ENCODE measurements around the gene PLEKHS1.
"Not testable (repeated sequence)": the region's sequence is repeated elsewhere in the genome, so short reads cannot be mapped to it uniquely, and the experiment has no call there.

Gene PLEKHS1

GRCh38 chr10:113742466-113742865 lies 9.0 kb upstream of the PLEKHS1 start:
- DNase-seq (ENCODE audit: low read depth) = no peak

- no peak for DNase-seq (ENCODE audit: low read depth)
These were observed 7.9 kb upstream of the PLEKHS1 start for GRCh38 chr10:113743594-113743993.

GRCh38 chr10:113745374-113745773 lies 6.1 kb upstream of the PLEKHS1 start:
- DNase-seq (ENCODE audit: low read depth) = no peak

- peak; percentile 73 for DNase-seq (ENCODE audit: low read depth)
These were observed 5.1 kb upstream of the PLEKHS1 start for GRCh38 chr10:113746217-113746957.

GRCh38 chr10:113752553-113752952 lies 1.1 kb downstream of the PLEKHS1 start:
- DNase-seq (ENCODE audit: low read depth) = no peak

- peak; percentile 11 for DNase-seq (ENCODE audit: low read depth)
These were observed 1.7 kb downstream of the PLEKHS1 start for GRCh38 chr10:113753020-113753692.

- no peak for DNase-seq (ENCODE audit: low read depth)
These were observed 2.6 kb downstream of the PLEKHS1 start for GRCh38 chr10:113754125-113754524.

- no peak for DNase-seq (ENCODE audit: low read depth)
These were observed 3.3 kb downstream of the PLEKHS1 start for GRCh38 chr10:113754768-113755167.

- no peak for DNase-seq (ENCODE audit: low read depth)
These were observed 5.6 kb downstream of the PLEKHS1 start for GRCh38 chr10:113756940-113757543.

- no peak for DNase-seq (ENCODE audit: low read depth)
These were observed 10.6 kb downstream of the PLEKHS1 start for GRCh38 chr10:113762083-113762482.

GRCh38 chr10:113764582-113764981 lies 13.1 kb downstream of the PLEKHS1 start:
- no peak for DNase-seq (ENCODE audit: low read depth)

- no peak for DNase-seq (ENCODE audit: low read depth)
These were observed 14.4 kb downstream of the PLEKHS1 start for GRCh38 chr10:113765910-113766309.

GRCh38 chr10:113767222-113767621 lies 15.7 kb downstream of the PLEKHS1 start:
- no peak for DNase-seq (ENCODE audit: low read depth)

GRCh38 chr10:113770346-113770745 lies 18.9 kb downstream of the PLEKHS1 start:
- no peak for DNase-seq (ENCODE audit: low read depth)

- not testable (repeated sequence) for DNase-seq (ENCODE audit: low read depth)
These were observed 19.6 kb downstream of the PLEKHS1 start for GRCh38 chr10:113771131-113771530.

GRCh38 chr10:113775686-113776294 lies 24.3 kb downstream of the PLEKHS1 start:
- no peak for DNase-seq (ENCODE audit: low read depth)

- no peak for DNase-seq (ENCODE audit: low read depth)
These were observed 25.1 kb downstream of the PLEKHS1 start for GRCh38 chr10:113776553-113776952.

GRCh38 chr10:113780681-113781250 lies 29.3 kb downstream of the PLEKHS1 start:
- no peak for DNase-seq (ENCODE audit: low read depth)

- no peak for DNase-seq (ENCODE audit: low read depth)
These were observed 30.9 kb downstream of the PLEKHS1 start for GRCh38 chr10:113782367-113782766.

- no peak for DNase-seq (ENCODE audit: low read depth)
These were observed 31.7 kb downstream of the PLEKHS1 start for GRCh38 chr10:113782986-113783704.

- DNase-seq (ENCODE audit: low read depth) = peak; percentile 88
These were observed 37.2 kb downstream of the PLEKHS1 start for GRCh38 chr10:113788604-113789083.

- no peak for DNase-seq (ENCODE audit: low read depth)
These were observed 40.2 kb downstream of the PLEKHS1 start for GRCh38 chr10:113791691-113792090.

Measured in amniotic epithelial cell (primary cell).